ENCODE measurements around the gene WDFY4.

GRCh38 chr10:48779077-48779476, 94.4 kb downstream of the WDFY4 start:
- TF ChIP-seq TAF1 (IDR thresholded peaks at IDR 0.05; ENCODE audit: borderline replicate concordance, insufficient read depth, low read length) (no peak), SIN3A (IDR thresholded peaks at IDR 0.05; ENCODE audit: borderline replicate concordance, insufficient read depth, low read length) (no peak), POLR2AphosphoS5 (IDR thresholded peaks at IDR 0.05; ENCODE audit: low read depth, low read length) (no peak), REST (IDR thresholded peaks at IDR 0.05; ENCODE audit: insufficient read depth in 1 of 2, low read depth in 2 of 2, low read length in 2 of 2) (no peak)
